WTC11 (cell line): ENCODE measurements around the gene ZCCHC2. TPM values are rescaled to one million over a fixed set of nuclear protein-coding genes. Genes with fewer than 3 reads are reported as not detected.

ENCODE experiments used
- ATAC-seq: fragments of 200-7000 bp; cut with Tn5 transposase; 2 replicates; pipeline ENCODE4 v1.10.0; 2021; ENCODE audit warnings: mild to moderate bottlenecking, moderate library complexity
- CTCF ChIA-PET: fragments of 300-600 bp; sonication (Branson Sonifier 250); formaldehyde crosslinking; loops from one replicate; lab custom pipeline; 2021; ENCODE audit warnings: antibody characterized with exemption; lab: Charles Lee
- POLR2A ChIA-PET: fragments of 350-600 bp; sonication (Branson Sonifier 250); formaldehyde crosslinking; loops from one replicate; lab custom pipeline; 2021; ENCODE audit warnings: antibody characterized with exemption; lab: Charles Lee
- DNase-seq: peaks from one replicate; pipeline ENCODE4 v3.0.0; 2021; ENCODE audit warnings: low spot score
- H3K27ac Mint-ChIP-seq: 2 replicates; pipeline ENCODE4 v1.8.0; 2021; ENCODE audit warnings: mixed read lengths
- H3K27me3 Mint-ChIP-seq: 2 replicates; pipeline ENCODE4 v1.8.0; 2021; ENCODE audit warnings: low read depth, mild to moderate bottlenecking, moderate library complexity, mixed read lengths
- H3K36me3 Mint-ChIP-seq: 2 replicates; pipeline ENCODE4 v1.8.0; 2021; ENCODE audit warnings: mixed read lengths
- H3K4me1 Mint-ChIP-seq: 2 replicates; pipeline ENCODE4 v1.8.0; 2022; ENCODE audit warnings: mixed read lengths
- H3K4me3 Mint-ChIP-seq: 2 replicates; pipeline ENCODE4 v1.8.0; 2021; ENCODE audit warnings: mild to moderate bottlenecking, moderate library complexity, mixed read lengths
- H3K9me3 Mint-ChIP-seq: 2 replicates; pipeline ENCODE4 v1.8.0; 2021; ENCODE audit warnings: mixed read lengths
- ATF1 ChIP-seq: sonication (generic); formaldehyde crosslinking; IDR thresholded peaks from 2 replicates; pipeline ENCODE4 v1.8.1; 2023; ENCODE audit warnings: mild to moderate bottlenecking, moderate library complexity, missing genetic modification reagents
- CREB1 ChIP-seq: sonication (generic); formaldehyde crosslinking; IDR thresholded peaks from 2 replicates; pipeline ENCODE4 v1.8.0; 2023; ENCODE audit warnings: mild to moderate bottlenecking, missing genetic modification reagents
- CREM ChIP-seq: sonication (generic); formaldehyde crosslinking; IDR thresholded peaks from 2 replicates; pipeline ENCODE4 v1.8.1; 2022; ENCODE audit warnings: mild to moderate bottlenecking, missing genetic modification reagents, moderate library complexity
- E2F5 ChIP-seq: sonication (generic); formaldehyde crosslinking; IDR thresholded peaks from 2 replicates; pipeline ENCODE4 v1.8.1; 2022; ENCODE audit warnings: mild to moderate bottlenecking, moderate library complexity, missing genetic modification reagents
- EMX1 ChIP-seq: fragments of 250-450 bp; sonication (Bioruptor Pico); IDR thresholded peaks from 2 replicates; pipeline ENCODE4 v1.8.0; 2021; ENCODE audit warnings: mild to moderate bottlenecking
- GABPB1 ChIP-seq: sonication (generic); formaldehyde crosslinking; IDR thresholded peaks from 2 replicates; pipeline ENCODE4 v1.8.1; 2023; ENCODE audit warnings: mild to moderate bottlenecking, missing genetic modification reagents
- GRHL2 ChIP-seq: fragments of 250-450 bp; sonication (Bioruptor Pico); IDR thresholded peaks from 2 replicates; pipeline ENCODE4 v1.8.0; 2022; ENCODE audit warnings: mild to moderate bottlenecking, moderate library complexity; ENCODE audit not compliant: insufficient replicate concordance, severe bottlenecking
- KAT7 ChIP-seq: sonication (generic); formaldehyde crosslinking; IDR thresholded peaks from 2 replicates; pipeline ENCODE4 v1.8.1; 2023; ENCODE audit warnings: missing genetic modification reagents, mild to moderate bottlenecking, borderline replicate concordance
- NFE2L1 ChIP-seq: sonication (generic); formaldehyde crosslinking; IDR thresholded peaks from 2 replicates; pipeline ENCODE4 v1.8.1; 2023; ENCODE audit warnings: missing genetic modification reagents
- NR2C2 ChIP-seq: sonication (generic); formaldehyde crosslinking; IDR thresholded peaks from 2 replicates; pipeline ENCODE4 v1.8.0; 2022; ENCODE audit warnings: mild to moderate bottlenecking, missing genetic modification reagents
- OVOL2 ChIP-seq: fragments of 250-450 bp; sonication (Bioruptor Pico); IDR thresholded peaks from 2 replicates; pipeline ENCODE4 v1.9.0; 2021; ENCODE audit warnings: mild to moderate bottlenecking, borderline replicate concordance
- SMAD3 ChIP-seq: sonication (generic); formaldehyde crosslinking; IDR thresholded peaks from 2 replicates; pipeline ENCODE4 v1.8.0; 2022; ENCODE audit warnings: missing genetic modification reagents, mild to moderate bottlenecking, borderline replicate concordance
- STAT6 ChIP-seq: sonication (generic); formaldehyde crosslinking; conservative IDR thresholded peaks from 2 replicates; pipeline ENCODE4 v1.8.1; 2023; ENCODE audit warnings: mild to moderate bottlenecking, low read depth, missing genetic modification reagents, moderate library complexity
- TEAD4 ChIP-seq: sonication (generic); formaldehyde crosslinking; IDR thresholded peaks from 2 replicates; pipeline ENCODE4 v1.8.0; 2022; ENCODE audit warnings: mild to moderate bottlenecking, missing genetic modification reagents
- ZBTB21 ChIP-seq: sonication (generic); formaldehyde crosslinking; IDR thresholded peaks from 2 replicates; pipeline ENCODE4 v1.8.1; 2023; ENCODE audit warnings: mild to moderate bottlenecking, missing genetic modification reagents, borderline replicate concordance
- ZNF263 ChIP-seq: sonication (generic); formaldehyde crosslinking; IDR thresholded peaks from 2 replicates; pipeline ENCODE4 v1.8.1; 2022; ENCODE audit warnings: low read depth, mild to moderate bottlenecking, moderate library complexity, missing genetic modification reagents
- ZNF396 ChIP-seq: fragments of 250-450 bp; sonication (Bioruptor Pico); IDR thresholded peaks from 2 replicates; pipeline ENCODE4 v1.8.0; 2021; ENCODE audit warnings: mild to moderate bottlenecking, moderate library complexity, borderline replicate concordance
- total RNA-seq: library from RNA; stranded (reverse); gene quantifications from 3 replicates; pipeline ENCODE4 v1.2.3, GENCODE V29; 2021
- TF ChIP-seq, protein P1 (sequence below): sonication (generic); formaldehyde crosslinking; IDR thresholded peaks from 2 replicates; pipeline ENCODE4 v1.8.1; 2022; ENCODE audit warnings: low read depth, missing genetic modification reagents, borderline replicate concordance
- TF ChIP-seq, protein P2 (sequence below): sonication (generic); formaldehyde crosslinking; IDR thresholded peaks from 2 replicates; pipeline ENCODE4 v1.8.1; 2023; ENCODE audit warnings: mild to moderate bottlenecking, missing genetic modification reagents, moderate library complexity

The ZCCHC2 gene
- total RNA-seq, 1 experiment from 2014 or later, result 18.8 TPM

- peaks cover 2% of the 10 kb centered on the region; the same call in 1 of the 2 replicates for H3K27me3 Mint-ChIP-seq
- POLR2A ChIA-PET, result no interaction called here
Measured at GRCh38 chr18:62607708-62608428, 85.0 kb downstream of the ZCCHC2 start.

GRCh38 chr18:62609764-62610163 lies 86.9 kb downstream of the ZCCHC2 start:
- ChIA-PET POLR2A (no interaction called here), CTCF (interaction anchor here (0.6 to 1.7 kb wide), 3 partner anchors 107 to 373 kb away, joined by 3 to 4 read pairs (median 4); no protein-coding TSS in a partner anchor)
- ATAC-seq (no peak), DNase-seq (no peak)
- Mint-ChIP-seq H3K4me3 (no peak overlapping the region; the same call in 1 of the 2 replicates), H3K36me3 (no peaks in the 10 kb centered on the region), H3K27ac (no peak overlapping the region), H3K27me3 (no peaks in the 10 kb centered on the region; the same call in 1 of the 2 replicates), H3K9me3 (peaks cover 9% of the 10 kb centered on the region; the same call in 1 of the 2 replicates), H3K4me1 (peaks cover 39% of the 10 kb centered on the region)
- no peak for TF ChIP-seq NFE2L1 (CRISPR knock-in tag)
- no peak for TF ChIP-seq EMX1
- no peak for TF ChIP-seq GRHL2
- TF ChIP-seq E2F5 (CRISPR knock-in tag), result no peak
- TF ChIP-seq ZBTB21 (CRISPR knock-in tag), result no peak
- TF ChIP-seq STAT6 (CRISPR knock-in tag), result no peak
- TF ChIP-seq GABPB1, result no peak
- TF ChIP-seq CREB1, result no peak
- TF ChIP-seq, protein P1, sequence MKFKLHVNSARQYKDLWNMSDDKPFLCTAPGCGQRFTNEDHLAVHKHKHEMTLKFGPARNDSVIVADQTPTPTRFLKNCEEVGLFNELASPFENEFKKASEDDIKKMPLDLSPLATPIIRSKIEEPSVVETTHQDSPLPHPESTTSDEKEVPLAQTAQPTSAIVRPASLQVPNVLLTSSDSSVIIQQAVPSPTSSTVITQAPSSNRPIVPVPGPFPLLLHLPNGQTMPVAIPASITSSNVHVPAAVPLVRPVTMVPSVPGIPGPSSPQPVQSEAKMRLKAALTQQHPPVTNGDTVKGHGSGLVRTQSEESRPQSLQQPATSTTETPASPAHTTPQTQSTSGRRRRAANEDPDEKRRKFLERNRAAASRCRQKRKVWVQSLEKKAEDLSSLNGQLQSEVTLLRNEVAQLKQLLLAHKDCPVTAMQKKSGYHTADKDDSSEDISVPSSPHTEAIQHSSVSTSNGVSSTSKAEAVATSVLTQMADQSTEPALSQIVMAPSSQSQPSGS (CRISPR knock-in tag), result no peak
- TF ChIP-seq CREM (CRISPR knock-in tag), result no peak
- no peak for TF ChIP-seq KAT7
- no peak for TF ChIP-seq SMAD3
- no peak for TF ChIP-seq ZNF396
- no peak for TF ChIP-seq ATF1 (CRISPR knock-in tag)
- TF ChIP-seq NR2C2 (CRISPR knock-in tag), result no peak
- no peak for TF ChIP-seq TEAD4 (CRISPR knock-in tag)

More at GRCh38 chr18:62607708-62608428, 85.0 kb downstream of the ZCCHC2 start:
- H3K36me3 Mint-ChIP-seq, result no peaks in the 10 kb centered on the region
- H3K27ac Mint-ChIP-seq, result no peak overlapping the region
- DNase-seq, result no peak
- H3K9me3 Mint-ChIP-seq, result peaks cover 9% of the 10 kb centered on the region; the same call in 1 of the 2 replicates
- no peak for ATAC-seq
- no peak for TF ChIP-seq OVOL2 (CRISPR knock-in tag)
- TF ChIP-seq, protein P2, sequence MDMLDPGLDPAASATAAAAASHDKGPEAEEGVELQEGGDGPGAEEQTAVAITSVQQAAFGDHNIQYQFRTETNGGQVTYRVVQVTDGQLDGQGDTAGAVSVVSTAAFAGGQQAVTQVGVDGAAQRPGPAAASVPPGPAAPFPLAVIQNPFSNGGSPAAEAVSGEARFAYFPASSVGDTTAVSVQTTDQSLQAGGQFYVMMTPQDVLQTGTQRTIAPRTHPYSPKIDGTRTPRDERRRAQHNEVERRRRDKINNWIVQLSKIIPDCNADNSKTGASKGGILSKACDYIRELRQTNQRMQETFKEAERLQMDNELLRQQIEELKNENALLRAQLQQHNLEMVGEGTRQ (CRISPR knock-in tag), result no peak
- TF ChIP-seq GABPB1, result no peak
- TF ChIP-seq ZNF263 (CRISPR knock-in tag), result no peak
- H3K4me1 Mint-ChIP-seq, result peaks cover 39% of the 10 kb centered on the region
- H3K4me3 Mint-ChIP-seq, result no peak overlapping the region
- CTCF ChIA-PET, result interaction anchor here (1.0 kb wide), 1 partner anchor 21 kb away, joined by 4 read pairs; no protein-coding TSS in a partner anchor
